C4-2B (cell line): ENCODE measurements around the gene FCER1A.

Experiments
- CTCF ChIP-seq: fragments of 450-650 bp; conservative IDR thresholded peaks from 2 replicates; pipeline ENCODE4 v1.5.1; 2017; ENCODE audit warnings: mild to moderate bottlenecking
- ZFX ChIP-seq: fragments of 450-650 bp; IDR thresholded peaks from 2 replicates; pipeline ENCODE4 v1.6.1; 2017

- TF ChIP-seq CTCF = no peak
- TF ChIP-seq ZFX = no peak
These were observed 5.3 kb upstream of the FCER1A start for GRCh38 chr1:159296706-159297375.
